ENCODE results near the gene CIDEC.
"Not testable (repeated sequence)": the region's sequence is repeated elsewhere in the genome, so short reads cannot be mapped to it uniquely, and the experiment has no call there.

Gene CIDEC

GRCh38 chr3:9875448-9875847 lies 4.6 kb downstream of the CIDEC start:
- no peak for DNase-seq (ENCODE audit: low spot score)

- not testable (repeated sequence) for DNase-seq (ENCODE audit: low spot score)
These were observed 8.0 kb downstream of the CIDEC start for GRCh38 chr3:9872067-9872466.

- DNase-seq (ENCODE audit: low spot score), result no peak
These were observed 9.1 kb downstream of the CIDEC start for GRCh38 chr3:9870978-9871377.

- no peak for DNase-seq (ENCODE audit: low spot score)
These were observed 10.1 kb downstream of the CIDEC start for GRCh38 chr3:9869955-9870354.

- DNase-seq (ENCODE audit: low spot score), result no peak
These were observed 12.9 kb downstream of the CIDEC start for GRCh38 chr3:9867106-9867505.

- DNase-seq (ENCODE audit: low spot score), result no peak
These were observed 13.4 kb downstream of the CIDEC start for GRCh38 chr3:9866639-9867038.

- DNase-seq (ENCODE audit: low spot score), result not testable (repeated sequence)
These were observed 14.9 kb downstream of the CIDEC start for GRCh38 chr3:9865125-9865637.

- DNase-seq (ENCODE audit: low spot score), result no peak
These were observed 15.7 kb downstream of the CIDEC start for GRCh38 chr3:9864200-9864927.

GRCh38 chr3:9863058-9863772 lies 16.8 kb downstream of the CIDEC start:
- DNase-seq (ENCODE audit: low spot score), result no peak

- DNase-seq (ENCODE audit: low spot score), result no peak
These were observed 17.5 kb downstream of the CIDEC start for GRCh38 chr3:9862391-9863057.

GRCh38 chr3:9861626-9862130 lies 18.4 kb downstream of the CIDEC start:
- no peak for DNase-seq (ENCODE audit: low spot score)

- DNase-seq (ENCODE audit: low spot score), result no peak
These were observed 18.9 kb downstream of the CIDEC start for GRCh38 chr3:9861201-9861600.

GRCh38 chr3:9859530-9860025 lies 20.5 kb downstream of the CIDEC start:
- no peak for DNase-seq (ENCODE audit: low spot score)

GRCh38 chr3:9855594-9855993 lies 24.5 kb downstream of the CIDEC start:
- no peak for DNase-seq (ENCODE audit: low spot score)

GRCh38 chr3:9854291-9854940 lies 25.6 kb downstream of the CIDEC start:
- DNase-seq (ENCODE audit: low spot score), result not testable (repeated sequence)

GRCh38 chr3:9852528-9852927 lies 27.5 kb downstream of the CIDEC start:
- no peak for DNase-seq (ENCODE audit: low spot score)

GRCh38 chr3:9851926-9852325 lies 28.1 kb downstream of the CIDEC start:
- DNase-seq (ENCODE audit: low spot score), result not testable (repeated sequence)

- DNase-seq (ENCODE audit: low spot score), result not testable (repeated sequence)
These were observed 28.7 kb downstream of the CIDEC start for GRCh38 chr3:9851383-9851782.

- peak; percentile 51 for DNase-seq (ENCODE audit: low spot score)
These were observed 31.2 kb downstream of the CIDEC start for GRCh38 chr3:9848860-9849259.

GRCh38 chr3:9847870-9848269 lies 32.2 kb downstream of the CIDEC start:
- not testable (repeated sequence) for DNase-seq (ENCODE audit: low spot score)

- no peak for DNase-seq (ENCODE audit: low spot score)
These were observed 33.0 kb downstream of the CIDEC start for GRCh38 chr3:9846931-9847488.

- no peak for DNase-seq (ENCODE audit: low spot score)
These were observed 33.8 kb downstream of the CIDEC start for GRCh38 chr3:9846231-9846630.

Measured in activated CD4-positive, alpha-beta T cell treated with anti-CD3 and anti-CD28 coated beads, Interleukin-2, Interleukin-4, amounts not matched to agents 100 ng/mL and 50 ng/mL, durations not matched to agents 16 hours and 8 hours (primary cell).